Ovary (tissue), 3 donors: ENCODE results near the gene NUP210.

Experiments used
- POLR2A ChIP-seq: fragments of 450-650 bp; IDR thresholded peaks from one replicate; pipeline ENCODE4 v1.6.1; 2017; ENCODE audit warnings: antibody characterized with exemption, mild to moderate bottlenecking, moderate library complexity
- TF ChIP-seq, protein P1 (sequence below), 3 donors: fragments of 450-650 bp in 2 of 3; fragments of 200-600 bp in 1 of 3; IDR thresholded peaks; one replicate each; pipeline versions ENCODE4 v1.5.1 to v1.8.0; 2016 to 2022; ENCODE audit warnings: antibody characterized with exemption in 3 of 3, mild to moderate bottlenecking in 1 of 3
- donor health status: DM: no; HTN: no; CAD: no.

DNA sequence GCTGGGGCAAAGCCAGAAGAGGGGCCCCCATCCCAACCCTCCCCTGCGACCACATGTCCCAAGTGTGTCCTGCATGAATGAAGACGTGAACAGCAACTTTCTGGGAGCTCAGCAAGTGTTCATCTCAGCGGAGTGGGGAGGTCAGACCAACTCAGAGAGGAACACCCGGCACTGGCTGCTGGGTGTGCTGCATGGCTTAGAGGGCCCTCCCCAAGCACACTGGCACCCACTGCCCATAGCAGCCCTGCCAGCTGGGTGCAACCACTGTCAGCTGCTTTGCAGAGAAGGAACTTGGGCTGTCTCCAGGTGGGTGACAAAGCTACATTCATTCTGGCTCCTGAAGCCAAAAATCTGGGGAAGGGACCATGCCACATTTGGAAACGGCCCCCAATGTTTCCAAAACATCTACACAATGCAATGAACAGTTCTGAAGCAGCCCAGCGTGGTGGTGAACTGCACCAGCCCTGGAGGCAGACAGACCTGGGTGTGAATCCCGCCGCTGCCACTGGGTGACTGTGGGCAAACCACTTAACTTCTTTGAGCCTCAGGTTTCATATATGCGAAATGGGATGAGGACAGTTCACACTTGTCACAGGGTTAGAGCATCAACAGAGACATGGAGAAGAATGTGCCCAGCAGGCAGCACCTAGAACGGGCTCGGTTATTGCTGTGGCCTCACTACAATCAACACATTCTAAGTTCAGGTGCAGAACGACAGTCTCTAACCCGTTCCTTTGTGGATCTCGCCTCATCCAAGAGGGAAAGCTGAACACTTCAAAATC, 145.4 kb downstream of the NUP210 start:
- TF ChIP-seq, protein P1, sequence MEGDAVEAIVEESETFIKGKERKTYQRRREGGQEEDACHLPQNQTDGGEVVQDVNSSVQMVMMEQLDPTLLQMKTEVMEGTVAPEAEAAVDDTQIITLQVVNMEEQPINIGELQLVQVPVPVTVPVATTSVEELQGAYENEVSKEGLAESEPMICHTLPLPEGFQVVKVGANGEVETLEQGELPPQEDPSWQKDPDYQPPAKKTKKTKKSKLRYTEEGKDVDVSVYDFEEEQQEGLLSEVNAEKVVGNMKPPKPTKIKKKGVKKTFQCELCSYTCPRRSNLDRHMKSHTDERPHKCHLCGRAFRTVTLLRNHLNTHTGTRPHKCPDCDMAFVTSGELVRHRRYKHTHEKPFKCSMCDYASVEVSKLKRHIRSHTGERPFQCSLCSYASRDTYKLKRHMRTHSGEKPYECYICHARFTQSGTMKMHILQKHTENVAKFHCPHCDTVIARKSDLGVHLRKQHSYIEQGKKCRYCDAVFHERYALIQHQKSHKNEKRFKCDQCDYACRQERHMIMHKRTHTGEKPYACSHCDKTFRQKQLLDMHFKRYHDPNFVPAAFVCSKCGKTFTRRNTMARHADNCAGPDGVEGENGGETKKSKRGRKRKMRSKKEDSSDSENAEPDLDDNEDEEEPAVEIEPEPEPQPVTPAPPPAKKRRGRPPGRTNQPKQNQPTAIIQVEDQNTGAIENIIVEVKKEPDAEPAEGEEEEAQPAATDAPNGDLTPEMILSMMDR (IDR thresholded peaks at IDR 0.05): no peak
- TF ChIP-seq POLR2A: no peak
